Esophagus muscularis mucosa (tissue), 4 donors: ENCODE results near the gene ZNF487. TPM values are rescaled to one million over a fixed set of nuclear protein-coding genes. Genes with fewer than 3 reads are reported as not detected.

Experiments
- DNase-seq: peaks from one replicate; pipeline ENCODE4 v3.0.0-alpha.2; 2017; ENCODE audit errors: extremely low spot score
- H3K27ac ChIP-seq, 4 donors: fragments of 200-600 bp; sonication (generic); replicated peaks in 1 of 4; 1 replicate in 3 of 4; 2 replicates in 1 of 4; pipeline ENCODE4 v1.5.1; 2016 to 2019; ENCODE audit warnings: mild to moderate bottlenecking in 1 of 4
- H3K27me3 ChIP-seq, 4 donors: fragments of 200-600 bp; sonication (generic); one replicate each; pipeline versions ENCODE4 v1.5.1 to v1.6.0; 2016 to 2019
- H3K36me3 ChIP-seq, 4 donors: fragments of 200-600 bp; sonication (generic); one replicate each; pipeline ENCODE4 v1.5.1; 2016 to 2019
- H3K4me1 ChIP-seq, 4 donors: fragments of 200-600 bp; sonication (generic); one replicate each; pipeline ENCODE4 v1.5.1; 2016 to 2019
- H3K4me3 ChIP-seq, 4 donors: fragments of 200-600 bp; sonication (generic); 1 replicate in 2 of 4; 2 replicates in 2 of 4; pipeline ENCODE4 v1.5.1; 2016 to 2019; ENCODE audit warnings: mild to moderate bottlenecking in 4 of 4, moderate library complexity in 1 of 4
- H3K9me3 ChIP-seq, 4 donors: fragments of 200-600 bp; sonication (generic); 1 replicate in 3 of 4; 2 replicates in 1 of 4; pipeline ENCODE4 v1.5.1; 2016 to 2019
- EP300 ChIP-seq: sonication (generic); formaldehyde crosslinking; IDR thresholded peaks from one replicate; pipeline ENCODE4 v1.6.1; 2017; ENCODE audit warnings: antibody characterized with exemption
- POLR2A ChIP-seq: fragments of 450-650 bp; IDR thresholded peaks from one replicate; pipeline ENCODE4 v1.6.1; 2017; ENCODE audit warnings: antibody characterized with exemption, moderate library complexity, mild to moderate bottlenecking, low read depth
- POLR2AphosphoS5 ChIP-seq, 2 donors: sonication (generic); formaldehyde crosslinking; IDR thresholded peaks; one replicate each; pipeline ENCODE4 v1.6.1; 2017; ENCODE audit warnings: antibody characterized with exemption in 2 of 2
- WGBS: methylation state at CpG from one replicate; pipeline ENCODE4 v1.1.5; 2018; 5-methylcytosine and 5-hydroxymethylcytosine counted together
- intact Hi-C: fragments of 100-400 bp; cut with DNase I; formaldehyde crosslinking; loops from one replicate; pipeline ENCODE4 v1.15.1; 2023
- total RNA-seq, 4 donors: library from RNA; depleted of rRNA; stranded (reverse); fragments of >200 nt; gene quantifications; one replicate each; pipeline versions ENCODE4 v1.1.0 to v1.2.1, GENCODE V29; 2016
- TF ChIP-seq, protein P1 (sequence below), 3 experiments: fragments of 200-600 bp in 2 of 3; fragments of 450-650 bp in 1 of 3; sonication (generic) in 2 of 3; IDR thresholded peaks; one replicate each; pipeline ENCODE4 v1.5.1; 2017 to 2019; ENCODE audit warnings: antibody characterized with exemption in 3 of 3, mild to moderate bottlenecking in 2 of 3, moderate library complexity in 1 of 3

Gene ZNF487
- total RNA-seq, 4 donors from 2014 or later, result 9.1 to 10.1 (median 10.0) TPM

DNA sequence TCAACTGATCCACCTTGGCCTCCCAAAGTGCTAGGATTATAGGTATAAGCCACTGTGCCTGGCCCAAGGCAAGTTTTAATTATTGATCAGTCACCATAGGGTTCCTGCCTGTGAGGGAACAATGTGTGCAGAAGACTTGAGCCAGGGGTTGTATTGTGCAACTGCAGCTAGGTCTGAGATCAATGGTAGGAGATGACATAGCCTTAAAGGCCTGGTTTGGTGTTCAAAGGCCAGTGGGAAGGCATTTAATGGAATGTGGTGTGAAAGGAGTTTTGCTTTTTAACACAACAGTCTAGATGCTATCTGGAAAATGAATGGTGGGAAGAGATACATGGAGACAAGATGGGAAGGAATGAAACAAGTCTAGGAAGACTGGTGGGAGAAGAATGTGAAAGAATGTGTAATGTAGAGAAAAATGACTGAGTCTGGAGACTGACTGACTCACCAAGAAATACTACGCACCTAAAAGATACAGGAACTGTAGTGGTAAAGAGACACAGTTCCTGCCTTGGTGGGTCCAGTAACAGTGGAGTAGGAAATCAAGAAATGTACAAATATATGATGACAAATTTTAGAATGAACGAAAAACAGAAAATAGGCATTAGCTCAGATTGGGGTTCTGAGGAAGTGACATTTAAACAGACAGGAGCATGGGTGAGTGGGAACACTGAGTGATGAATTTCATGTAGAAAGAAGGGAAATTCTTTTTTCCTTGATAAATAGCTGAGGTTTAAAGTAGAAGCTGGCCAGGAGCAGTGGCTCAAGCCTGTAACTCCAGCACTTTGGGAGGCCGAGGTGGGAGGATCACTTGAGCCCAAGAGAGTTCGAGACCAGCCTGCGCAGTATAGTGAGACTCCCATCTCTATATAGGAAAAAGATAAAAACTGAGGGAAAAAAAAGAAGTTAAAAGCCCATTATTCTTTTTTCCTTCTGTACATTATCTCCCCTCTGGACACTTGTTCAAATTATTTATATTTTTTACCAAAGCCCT lies 37.3 kb upstream of the ZNF487 start:
- TF ChIP-seq, protein P1, sequence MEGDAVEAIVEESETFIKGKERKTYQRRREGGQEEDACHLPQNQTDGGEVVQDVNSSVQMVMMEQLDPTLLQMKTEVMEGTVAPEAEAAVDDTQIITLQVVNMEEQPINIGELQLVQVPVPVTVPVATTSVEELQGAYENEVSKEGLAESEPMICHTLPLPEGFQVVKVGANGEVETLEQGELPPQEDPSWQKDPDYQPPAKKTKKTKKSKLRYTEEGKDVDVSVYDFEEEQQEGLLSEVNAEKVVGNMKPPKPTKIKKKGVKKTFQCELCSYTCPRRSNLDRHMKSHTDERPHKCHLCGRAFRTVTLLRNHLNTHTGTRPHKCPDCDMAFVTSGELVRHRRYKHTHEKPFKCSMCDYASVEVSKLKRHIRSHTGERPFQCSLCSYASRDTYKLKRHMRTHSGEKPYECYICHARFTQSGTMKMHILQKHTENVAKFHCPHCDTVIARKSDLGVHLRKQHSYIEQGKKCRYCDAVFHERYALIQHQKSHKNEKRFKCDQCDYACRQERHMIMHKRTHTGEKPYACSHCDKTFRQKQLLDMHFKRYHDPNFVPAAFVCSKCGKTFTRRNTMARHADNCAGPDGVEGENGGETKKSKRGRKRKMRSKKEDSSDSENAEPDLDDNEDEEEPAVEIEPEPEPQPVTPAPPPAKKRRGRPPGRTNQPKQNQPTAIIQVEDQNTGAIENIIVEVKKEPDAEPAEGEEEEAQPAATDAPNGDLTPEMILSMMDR (IDR thresholded peaks at IDR 0.05), result no peak
- TF ChIP-seq EP300 (no peak), POLR2AphosphoS5 (IDR thresholded peaks at IDR 0.05) (no peak), POLR2A (no peak)
- peaks cover 77 to 92% (median 90%) of the 10 kb centered on the region in 4 donors for H3K4me1 ChIP-seq
- intact Hi-C loops, result no loop called here
- no peaks in the 10 kb centered on the region for H3K9me3 ChIP-seq
- no peak for DNase-seq
- H3K4me3 ChIP-seq, result no peak overlapping the region
- peak overlapping the region in 1 of 4 donors; percentile 99 for H3K27ac ChIP-seq
- no peaks in the 10 kb centered on the region for H3K27me3 ChIP-seq
- WGBS, result 89% methylated on average over 5 of the region's 5 CpGs
- peaks cover 0 to 24% (median 11%) of the 10 kb centered on the region in 4 donors for H3K36me3 ChIP-seq

DNA sequence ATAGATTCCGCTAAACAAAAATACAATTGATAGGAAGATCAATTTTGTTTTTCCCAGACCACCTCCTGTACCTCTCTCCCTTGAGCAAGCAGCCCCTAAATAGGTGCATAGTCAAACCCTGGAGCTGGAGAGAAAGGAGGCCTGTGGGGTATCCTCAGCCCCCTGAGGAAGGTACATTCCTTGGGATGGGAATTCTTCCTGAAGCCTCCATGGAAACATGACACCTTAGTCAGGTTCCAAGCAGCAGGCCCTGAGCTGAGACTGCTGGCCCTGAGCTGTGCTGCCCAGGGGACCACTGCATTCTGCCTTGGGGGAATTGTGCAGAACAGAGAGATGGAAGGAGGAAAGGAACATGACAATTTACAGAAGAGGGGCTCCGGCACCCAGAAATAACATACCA lies 35.3 kb upstream of the ZNF487 start:
- H3K9me3 ChIP-seq, result no peaks in the 10 kb centered on the region
- peak overlapping the region in 1 of 4 donors; percentile 26 for H3K27ac ChIP-seq
- TF ChIP-seq EP300, result no peak
- TF ChIP-seq, protein P1 (IDR thresholded peaks at IDR 0.05), result no peak
- no peak for TF ChIP-seq POLR2A
- no peak for TF ChIP-seq POLR2AphosphoS5 (IDR thresholded peaks at IDR 0.05)
- intact Hi-C loops, result no loop called here
- H3K4me1 ChIP-seq, result peaks cover 80 to 95% (median 93%) of the 10 kb centered on the region in 4 donors
- no peak for DNase-seq
- peaks cover 0 to 24% (median 6%) of the 10 kb centered on the region in 4 donors for H3K36me3 ChIP-seq
- H3K4me3 ChIP-seq, result no peak overlapping the region
- no peaks in the 10 kb centered on the region for H3K27me3 ChIP-seq
- 90% methylated on average over 2 of the region's 2 CpGs for WGBS

DNA sequence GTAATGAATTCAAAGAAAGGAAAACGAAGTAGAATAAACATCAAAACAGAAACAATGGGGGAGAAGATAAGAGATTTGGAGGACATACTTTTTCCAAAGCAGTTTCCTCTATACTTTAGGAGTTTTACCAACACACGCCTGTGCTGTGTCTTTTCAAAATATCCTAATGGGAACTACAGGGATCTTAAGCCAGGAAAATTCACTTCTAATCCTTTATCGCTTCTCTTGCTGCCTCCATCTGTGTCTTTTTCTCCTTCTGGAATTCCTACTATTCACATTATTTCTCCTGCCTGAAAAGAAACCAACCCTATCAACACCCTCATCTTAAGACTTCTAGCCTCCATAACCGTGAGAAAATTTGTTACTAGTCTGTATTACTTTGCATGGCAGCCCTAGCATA lies 34.7 kb upstream of the ZNF487 start:
- peaks cover 0 to 24% (median 6%) of the 10 kb centered on the region in 4 donors for H3K36me3 ChIP-seq
- WGBS, result 58% methylated on average over 4 of the region's 4 CpGs
- no peak overlapping the region for H3K4me3 ChIP-seq
- H3K4me1 ChIP-seq, result peaks cover 82 to 96% (median 94%) of the 10 kb centered on the region in 4 donors
- no peaks in the 10 kb centered on the region for H3K27me3 ChIP-seq
- intact Hi-C loops, result no loop called here
- DNase-seq, result no peak
- peak overlapping the region in 1 of 4 donors; percentile 26 for H3K27ac ChIP-seq
- TF ChIP-seq EP300 (no peak), POLR2A (no peak), POLR2AphosphoS5 (IDR thresholded peaks at IDR 0.05) (no peak)
- TF ChIP-seq, protein P1 (IDR thresholded peaks at IDR 0.05), result no peak
- no peaks in the 10 kb centered on the region for H3K9me3 ChIP-seq

DNA sequence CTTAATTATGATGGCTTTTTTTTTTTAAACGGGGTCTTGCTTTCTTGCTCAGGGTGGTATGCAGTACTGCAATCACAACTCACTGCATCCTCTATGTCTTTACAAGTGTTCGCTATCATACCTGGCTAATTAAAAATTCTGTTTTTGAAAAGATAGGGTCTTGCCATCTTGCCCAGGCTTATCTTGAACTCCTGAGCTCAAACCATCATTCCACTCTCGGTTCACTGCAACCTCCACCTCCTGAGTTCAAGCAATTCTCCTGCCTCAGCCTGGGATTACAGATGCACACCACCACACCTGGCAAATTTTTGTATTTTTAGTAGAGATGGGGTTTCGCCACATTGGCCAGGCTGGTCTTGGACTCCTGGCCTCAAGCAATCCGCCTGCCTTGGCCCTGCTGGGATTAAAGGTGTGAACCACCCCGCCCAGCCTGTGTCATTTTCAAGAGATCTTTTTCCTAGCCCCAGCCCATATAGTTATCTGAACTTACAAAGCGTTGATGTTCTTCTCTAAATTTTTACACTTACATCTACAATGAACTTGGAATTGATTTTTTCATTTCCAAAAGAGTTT lies 33.9 kb upstream of the ZNF487 start:
- WGBS, result 87% methylated on average over 7 of the region's 7 CpGs
- DNase-seq, result no peak
- Histone ChIP-seq H3K27ac (no peak overlapping the region), H3K36me3 (peaks cover 0 to 24% (median 6%) of the 10 kb centered on the region in 4 donors), H3K9me3 (no peaks in the 10 kb centered on the region), H3K4me3 (no peak overlapping the region), H3K4me1 (peaks cover 78 to 90% (median 88%) of the 10 kb centered on the region in 4 donors), H3K27me3 (no peaks in the 10 kb centered on the region)
- TF ChIP-seq POLR2A (no peak), EP300 (no peak), POLR2AphosphoS5 (IDR thresholded peaks at IDR 0.05) (no peak)
- TF ChIP-seq, protein P1 (IDR thresholded peaks at IDR 0.05), result no peak
- intact Hi-C loops, result no loop called here
